Fibroblast of pulmonary artery (primary cell): ENCODE measurements around the gene SUPT20HL1.

Experiments
- DNase-seq: peaks from one replicate; pipeline ENCODE4 v3.0.0-alpha.2; 2010; ENCODE audit warnings: low read depth
- H3K4me3 ChIP-seq: replicated peaks from 2 replicates; pipeline ENCODE4 v1.5.1; 2011; ENCODE audit warnings: low read depth, mild to moderate bottlenecking, control low read depth, low read length, moderate library complexity
- TF ChIP-seq, protein P1 (sequence below): IDR thresholded peaks from 2 replicates; pipeline ENCODE4 v1.5.1; 2011; ENCODE audit warnings: mild to moderate bottlenecking, control low read depth, low read length, inconsistent platforms; ENCODE audit errors: missing control alignments

The SUPT20HL1 gene

DNA sequence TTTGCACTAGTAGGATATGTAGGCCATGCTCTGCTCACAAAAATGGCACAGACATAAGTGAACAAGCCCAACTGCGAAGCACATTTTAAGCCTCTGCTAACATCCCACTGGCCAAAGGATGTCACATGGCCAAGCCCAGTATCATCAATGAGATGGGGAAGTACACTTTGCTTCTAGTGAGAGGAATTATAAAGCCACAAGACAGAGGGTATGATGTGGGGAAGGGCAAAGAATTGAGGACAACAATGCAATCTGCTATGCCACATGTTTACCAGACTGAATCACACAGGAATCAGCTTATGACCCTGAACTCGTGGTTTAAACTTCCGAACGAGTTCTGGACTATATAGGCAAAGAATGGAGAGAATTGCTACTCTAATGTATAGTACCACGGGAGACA is 39.1 kb downstream of the SUPT20HL1 start:
- no peak overlapping the region for H3K4me3 ChIP-seq

DNA sequence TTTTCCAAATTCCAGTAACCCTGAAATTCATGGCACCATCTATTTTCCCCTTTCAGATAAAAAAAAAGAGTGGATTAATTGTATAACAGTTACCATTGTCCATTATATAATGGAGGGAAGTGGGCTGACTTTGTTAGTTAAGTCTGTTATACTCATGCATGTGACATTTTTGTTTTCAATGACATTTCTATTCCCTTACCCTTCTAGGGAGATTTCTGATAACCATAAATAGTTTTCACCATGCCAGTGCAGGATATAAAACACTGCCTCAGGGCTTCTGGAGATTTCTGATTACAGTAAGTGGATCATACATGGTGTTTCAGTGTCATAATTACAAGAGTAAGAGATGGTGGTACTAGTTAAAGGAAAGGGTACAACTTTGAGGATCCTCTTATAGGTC is 45.5 kb downstream of the SUPT20HL1 start:
- H3K4me3 ChIP-seq = no peak overlapping the region
- TF ChIP-seq, protein P1, sequence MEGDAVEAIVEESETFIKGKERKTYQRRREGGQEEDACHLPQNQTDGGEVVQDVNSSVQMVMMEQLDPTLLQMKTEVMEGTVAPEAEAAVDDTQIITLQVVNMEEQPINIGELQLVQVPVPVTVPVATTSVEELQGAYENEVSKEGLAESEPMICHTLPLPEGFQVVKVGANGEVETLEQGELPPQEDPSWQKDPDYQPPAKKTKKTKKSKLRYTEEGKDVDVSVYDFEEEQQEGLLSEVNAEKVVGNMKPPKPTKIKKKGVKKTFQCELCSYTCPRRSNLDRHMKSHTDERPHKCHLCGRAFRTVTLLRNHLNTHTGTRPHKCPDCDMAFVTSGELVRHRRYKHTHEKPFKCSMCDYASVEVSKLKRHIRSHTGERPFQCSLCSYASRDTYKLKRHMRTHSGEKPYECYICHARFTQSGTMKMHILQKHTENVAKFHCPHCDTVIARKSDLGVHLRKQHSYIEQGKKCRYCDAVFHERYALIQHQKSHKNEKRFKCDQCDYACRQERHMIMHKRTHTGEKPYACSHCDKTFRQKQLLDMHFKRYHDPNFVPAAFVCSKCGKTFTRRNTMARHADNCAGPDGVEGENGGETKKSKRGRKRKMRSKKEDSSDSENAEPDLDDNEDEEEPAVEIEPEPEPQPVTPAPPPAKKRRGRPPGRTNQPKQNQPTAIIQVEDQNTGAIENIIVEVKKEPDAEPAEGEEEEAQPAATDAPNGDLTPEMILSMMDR = no peak
- DNase-seq = no peak

More for the DNA sequence above, 39.1 kb downstream of the SUPT20HL1 start:
- DNase-seq = no peak
- TF ChIP-seq, protein P1 = no peak
